WTC11 (cell line): ENCODE measurements around the gene SOAT2. TPM values are rescaled to one million over a fixed set of nuclear protein-coding genes. Genes with fewer than 3 reads are reported as not detected.
A peak's percentile ranks its signal among the peaks of the same experiment; 100 is the strongest.

Source experiments
- ATAC-seq: fragments of 200-7000 bp; cut with Tn5 transposase; 2 replicates; pipeline ENCODE4 v1.10.0; 2021; ENCODE audit warnings: mild to moderate bottlenecking, moderate library complexity
- CTCF ChIA-PET: fragments of 300-600 bp; sonication (Branson Sonifier 250); formaldehyde crosslinking; loops from one replicate; lab custom pipeline; 2021; ENCODE audit warnings: antibody characterized with exemption; lab: Charles Lee
- POLR2A ChIA-PET: fragments of 350-600 bp; sonication (Branson Sonifier 250); formaldehyde crosslinking; loops from one replicate; lab custom pipeline; 2021; ENCODE audit warnings: antibody characterized with exemption; lab: Charles Lee
- DNase-seq: peaks from one replicate; pipeline ENCODE4 v3.0.0; 2021; ENCODE audit warnings: low spot score
- H3K27ac Mint-ChIP-seq: 2 replicates; pipeline ENCODE4 v1.8.0; 2021; ENCODE audit warnings: mixed read lengths
- H3K27me3 Mint-ChIP-seq: 2 replicates; pipeline ENCODE4 v1.8.0; 2021; ENCODE audit warnings: low read depth, mild to moderate bottlenecking, moderate library complexity, mixed read lengths
- H3K36me3 Mint-ChIP-seq: 2 replicates; pipeline ENCODE4 v1.8.0; 2021; ENCODE audit warnings: mixed read lengths
- H3K4me1 Mint-ChIP-seq: 2 replicates; pipeline ENCODE4 v1.8.0; 2022; ENCODE audit warnings: mixed read lengths
- H3K4me3 Mint-ChIP-seq: 2 replicates; pipeline ENCODE4 v1.8.0; 2021; ENCODE audit warnings: mild to moderate bottlenecking, moderate library complexity, mixed read lengths
- H3K9me3 Mint-ChIP-seq: 2 replicates; pipeline ENCODE4 v1.8.0; 2021; ENCODE audit warnings: mixed read lengths
- AR ChIP-seq: fragments of 250-450 bp; sonication (Bioruptor Pico); IDR thresholded peaks from 2 replicates; pipeline ENCODE4 v1.9.0; 2021; ENCODE audit warnings: mild to moderate bottlenecking
- ETV6 ChIP-seq: sonication (generic); formaldehyde crosslinking; IDR thresholded peaks from 2 replicates; pipeline ENCODE4 v1.8.1; 2022; ENCODE audit warnings: mild to moderate bottlenecking, missing genetic modification reagents
- GABPB1 ChIP-seq: sonication (generic); formaldehyde crosslinking; IDR thresholded peaks from 2 replicates; pipeline ENCODE4 v1.8.1; 2023; ENCODE audit warnings: mild to moderate bottlenecking, missing genetic modification reagents
- GRHL2 ChIP-seq: fragments of 250-450 bp; sonication (Bioruptor Pico); IDR thresholded peaks from 2 replicates; pipeline ENCODE4 v1.8.0; 2022; ENCODE audit warnings: mild to moderate bottlenecking, moderate library complexity; ENCODE audit not compliant: insufficient replicate concordance, severe bottlenecking
- GTF2I ChIP-seq: fragments of 250-450 bp; sonication (Bioruptor Pico); conservative IDR thresholded peaks from 2 replicates; pipeline ENCODE4 v1.4.0; 2021; ENCODE audit warnings: mild to moderate bottlenecking
- MAX ChIP-seq: sonication (generic); formaldehyde crosslinking; IDR thresholded peaks from 2 replicates; pipeline ENCODE4 v1.8.0; 2022; ENCODE audit warnings: mild to moderate bottlenecking, missing genetic modification reagents
- NFATC4 ChIP-seq: fragments of 250-450 bp; sonication (Bioruptor Pico); IDR thresholded peaks from 2 replicates; pipeline ENCODE4 v1.9.0; 2021; ENCODE audit warnings: mild to moderate bottlenecking
- PRDM15 ChIP-seq: sonication (generic); formaldehyde crosslinking; IDR thresholded peaks from 2 replicates; pipeline ENCODE4 v1.8.0; 2022; ENCODE audit warnings: missing genetic modification reagents
- RORB ChIP-seq: fragments of 250-450 bp; sonication (Bioruptor Pico); IDR thresholded peaks from 2 replicates; pipeline ENCODE4 v1.9.0; 2021; ENCODE audit warnings: mild to moderate bottlenecking
- STAT6 ChIP-seq: sonication (generic); formaldehyde crosslinking; conservative IDR thresholded peaks from 2 replicates; pipeline ENCODE4 v1.8.1; 2023; ENCODE audit warnings: mild to moderate bottlenecking, low read depth, missing genetic modification reagents, moderate library complexity
- USF2 ChIP-seq: sonication (generic); formaldehyde crosslinking; IDR thresholded peaks from 2 replicates; pipeline ENCODE4 v1.8.1; 2023; ENCODE audit warnings: mild to moderate bottlenecking, missing genetic modification reagents, moderate library complexity
- ZNF263 ChIP-seq: sonication (generic); formaldehyde crosslinking; IDR thresholded peaks from 2 replicates; pipeline ENCODE4 v1.8.1; 2022; ENCODE audit warnings: low read depth, mild to moderate bottlenecking, moderate library complexity, missing genetic modification reagents
- ZNF532 ChIP-seq: fragments of 250-450 bp; sonication (Bioruptor Pico); IDR thresholded peaks from 2 replicates; pipeline ENCODE4 v1.9.0; 2021; ENCODE audit warnings: mild to moderate bottlenecking, borderline replicate concordance
- total RNA-seq: library from RNA; stranded (reverse); gene quantifications from 3 replicates; pipeline ENCODE4 v1.2.3, GENCODE V29; 2021

The SOAT2 gene
- total RNA-seq, 1 experiment from 2014 or later = not detected

GRCh38 chr12:53069621-53070410 lies 33.5 kb upstream of the SOAT2 start (continued):
- no peak for TF ChIP-seq ZNF532 (CRISPR knock-in tag)
- TF ChIP-seq, all 79 proteins: peak for 0

GRCh38 chr12:53070877-53071492 lies 32.3 kb upstream of the SOAT2 start:
- peaks cover 28% of the 10 kb centered on the region for H3K4me1 Mint-ChIP-seq
- no peak overlapping the region for H3K27ac Mint-ChIP-seq
- H3K9me3 Mint-ChIP-seq = no peaks in the 10 kb centered on the region
- no peak overlapping the region for H3K4me3 Mint-ChIP-seq
- DNase-seq = no peak
- H3K36me3 Mint-ChIP-seq = peaks cover 12% of the 10 kb centered on the region; the same call in 1 of the 2 replicates
- POLR2A ChIA-PET = interaction anchor here (0.7 kb wide), 1 partner anchor 8 kb away, joined by 3 read pairs; the partner anchor contains the start of gene SPRYD3
- no peaks in the 10 kb centered on the region; the same call in none of the 2 replicates for H3K27me3 Mint-ChIP-seq
- CTCF ChIA-PET = interaction anchor here (0.6 to 7.8 kb wide), 11 partner anchors 8 to 250 kb away, joined by 3 to 97 read pairs (median 10); partner anchors contain the start of genes AAAS, IGFBP6, SPRYD3 and TNS2
- ATAC-seq = peak; percentile 15; the same call in 1 of the 2 replicates
- TF ChIP-seq GABPB1 (CRISPR knock-in tag) (no peak), RORB (CRISPR knock-in tag) (no peak), ZNF532 (CRISPR knock-in tag) (no peak), NFATC4 (CRISPR knock-in tag) (no peak), STAT6 (CRISPR knock-in tag) (no peak), GRHL2 (CRISPR knock-in tag) (no peak), GTF2I (CRISPR knock-in tag) (no peak), USF2 (CRISPR knock-in tag) (no peak), PRDM15 (CRISPR knock-in tag) (no peak), ZNF263 (CRISPR knock-in tag) (no peak), MAX (CRISPR knock-in tag) (no peak), ETV6 (no peak), AR (CRISPR knock-in tag) (no peak)
